Activated CD4-positive, alpha-beta T cell treated with anti-CD3 and anti-CD28 coated beads for 24 hours (primary cell): ENCODE data around the gene SCAMP1.
"Not testable (repeated sequence)": the region's sequence is repeated elsewhere in the genome, so short reads cannot be mapped to it uniquely, and the experiment has no call there.

Experiments
- DNase-seq, 2 donors: peaks; one replicate each; pipeline ENCODE4 v3.0.0-alpha.2; 2020; ENCODE audit warnings: low read depth in 2 of 2

The SCAMP1 gene

DNA sequence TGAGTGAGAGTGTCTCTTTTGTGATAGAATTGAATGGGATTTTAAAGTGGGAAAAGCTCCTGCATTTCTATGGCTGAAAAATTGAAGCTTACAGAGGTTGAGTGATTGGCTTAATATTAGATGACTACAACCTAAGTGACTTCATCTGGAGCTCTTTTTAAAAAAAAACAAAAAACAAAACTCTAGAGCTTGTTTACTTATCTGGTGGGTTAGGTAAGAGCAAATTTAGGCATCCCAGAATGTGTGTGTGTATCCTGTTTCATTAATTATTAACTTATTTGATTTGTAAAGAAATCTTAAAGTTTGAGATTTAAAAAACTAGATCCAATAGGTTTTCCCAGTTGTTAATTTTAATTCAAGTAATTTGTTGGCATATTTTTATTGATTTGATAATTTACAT lies 60.1 kb downstream of the SCAMP1 start:
- DNase-seq = no peak

DNA sequence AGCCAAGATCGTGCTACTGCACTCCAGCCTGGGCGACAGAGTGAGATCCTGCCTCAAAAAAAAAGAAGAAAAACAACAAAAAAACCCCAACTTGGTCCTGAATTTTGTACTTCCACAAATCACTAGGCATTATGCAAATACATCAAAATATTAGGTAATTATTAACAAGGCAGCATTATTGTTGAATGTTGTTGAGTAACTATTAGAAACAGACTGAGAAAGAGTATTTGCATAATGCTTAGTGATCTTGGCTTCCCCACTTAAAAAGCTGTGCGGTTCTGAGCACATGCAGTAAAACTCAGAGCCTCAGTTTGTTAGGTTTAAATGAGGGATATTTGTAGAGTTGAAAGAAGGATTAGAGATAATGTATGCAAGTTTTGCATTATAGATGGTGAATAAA lies 64.2 kb downstream of the SCAMP1 start:
- DNase-seq = no peak

DNA sequence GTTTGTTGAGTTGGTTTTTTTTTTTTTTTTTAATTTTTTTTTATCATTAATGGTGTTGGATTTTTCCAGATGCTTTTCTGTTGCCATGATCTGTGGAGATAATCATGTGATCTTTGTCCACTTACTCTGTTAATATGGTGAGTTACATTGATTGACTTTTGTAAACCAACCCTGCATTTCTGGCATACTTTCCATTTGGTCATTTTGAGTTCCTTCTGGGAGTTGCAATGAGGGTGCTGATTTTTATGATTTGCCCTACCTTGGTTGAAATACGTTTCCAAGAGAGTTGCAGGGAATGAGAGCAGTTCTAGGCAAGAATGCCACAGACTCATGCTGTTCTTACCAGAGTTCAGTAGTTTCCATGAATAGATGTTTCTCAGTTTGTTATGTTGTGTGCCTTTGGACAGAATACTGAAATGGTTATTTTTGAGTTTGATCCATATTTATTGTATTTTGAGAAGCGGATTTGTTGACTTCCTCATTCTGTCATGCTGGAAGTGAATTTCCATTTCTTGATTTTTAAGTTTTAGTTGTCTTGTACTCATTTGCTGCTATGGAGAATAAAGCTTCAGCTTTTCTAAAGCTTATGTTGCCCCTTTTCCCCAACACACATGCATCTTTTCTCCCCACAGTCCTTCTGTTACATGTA lies 69.0 kb downstream of the SCAMP1 start:
- DNase-seq = no peak

DNA sequence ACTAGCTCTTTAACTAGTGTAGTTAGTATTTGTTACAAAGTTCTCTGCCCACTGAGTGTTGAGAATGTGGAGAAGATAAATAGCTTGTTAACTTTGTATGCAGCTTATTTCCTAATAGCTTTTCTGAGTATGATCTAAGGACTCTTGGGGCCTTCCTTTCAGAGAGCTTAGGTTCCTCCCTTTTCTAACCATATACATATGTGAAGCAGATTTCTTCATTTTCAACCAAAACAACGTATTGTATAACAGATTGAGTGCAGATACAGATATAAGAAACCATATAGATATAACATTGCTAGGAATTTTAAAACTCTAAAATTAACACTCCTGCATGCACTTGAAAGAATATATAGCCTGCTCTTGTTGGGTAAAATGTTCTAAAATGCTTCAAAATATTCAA lies 70.4 kb downstream of the SCAMP1 start:
- no peak for DNase-seq

DNA sequence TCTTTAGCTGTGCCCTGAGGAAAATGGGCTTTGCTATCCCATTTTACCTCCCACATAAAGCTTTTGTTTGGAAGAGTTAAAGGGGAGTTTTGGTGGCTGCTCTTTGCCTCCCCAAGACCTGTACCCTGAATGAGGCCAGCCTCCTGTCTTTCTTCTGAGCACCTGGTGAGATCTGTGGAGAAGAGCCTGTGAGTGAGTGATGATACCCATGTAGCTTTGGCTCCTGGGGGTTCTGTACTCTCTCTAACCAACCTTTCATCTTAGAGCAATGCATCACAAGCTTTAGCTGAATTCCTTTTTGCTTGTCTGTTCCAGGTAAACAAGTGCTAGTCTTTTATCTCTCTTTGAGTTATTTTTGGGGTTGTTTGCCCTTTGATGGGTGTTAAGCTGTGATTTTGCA lies 73.6 kb downstream of the SCAMP1 start:
- DNase-seq = no peak

DNA sequence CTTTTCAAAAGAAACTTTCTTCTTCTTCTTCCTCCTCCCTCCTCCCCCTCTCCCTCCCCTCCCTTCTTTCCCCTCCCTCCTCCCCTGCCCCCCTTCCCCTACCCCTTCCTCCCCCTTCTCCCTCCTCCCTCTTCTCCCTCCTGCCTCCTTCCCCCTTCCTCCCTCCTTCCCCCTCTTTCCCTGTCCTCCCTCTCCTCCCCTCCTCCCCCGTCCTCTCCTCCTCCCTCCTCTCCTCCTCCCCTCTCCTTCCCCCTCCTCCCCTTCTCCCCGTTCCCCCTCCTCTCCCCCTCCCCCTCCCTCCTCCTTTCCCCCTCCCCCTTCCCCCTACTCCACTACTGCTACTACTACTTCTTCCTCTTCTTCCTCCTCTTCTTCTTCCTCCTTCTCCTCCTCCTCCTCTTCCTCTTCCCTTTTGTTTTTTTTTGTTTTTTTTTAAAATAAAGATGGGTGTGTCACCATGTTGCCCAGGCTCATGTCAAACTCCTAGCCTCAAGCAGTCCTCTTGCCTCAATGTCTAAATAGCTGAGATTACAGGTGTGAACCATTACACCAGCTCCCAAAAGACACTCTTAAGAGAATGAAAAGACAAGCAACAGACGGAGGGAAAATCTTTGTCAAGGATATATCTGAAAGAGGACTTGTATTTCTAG lies 87.5 kb downstream of the SCAMP1 start:
- DNase-seq = no peak

DNA sequence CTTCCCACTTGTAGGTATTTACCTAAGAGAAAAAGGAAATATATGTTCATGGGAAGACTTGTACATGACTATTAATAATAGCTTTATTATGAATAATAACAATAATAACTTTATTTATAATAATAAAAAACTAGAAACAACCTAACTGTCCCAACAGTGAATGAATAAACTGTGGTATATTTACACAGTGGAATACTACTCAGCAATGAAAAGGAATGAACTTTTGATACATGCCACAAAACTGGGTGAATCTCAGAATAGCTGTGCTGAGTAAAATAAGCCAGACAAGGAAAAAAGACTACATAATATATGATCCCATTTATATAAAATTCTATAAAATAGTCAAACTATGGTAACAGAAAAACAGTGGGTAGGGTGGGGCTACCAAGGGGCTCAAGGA lies 88.7 kb downstream of the SCAMP1 start:
- no peak for DNase-seq

DNA sequence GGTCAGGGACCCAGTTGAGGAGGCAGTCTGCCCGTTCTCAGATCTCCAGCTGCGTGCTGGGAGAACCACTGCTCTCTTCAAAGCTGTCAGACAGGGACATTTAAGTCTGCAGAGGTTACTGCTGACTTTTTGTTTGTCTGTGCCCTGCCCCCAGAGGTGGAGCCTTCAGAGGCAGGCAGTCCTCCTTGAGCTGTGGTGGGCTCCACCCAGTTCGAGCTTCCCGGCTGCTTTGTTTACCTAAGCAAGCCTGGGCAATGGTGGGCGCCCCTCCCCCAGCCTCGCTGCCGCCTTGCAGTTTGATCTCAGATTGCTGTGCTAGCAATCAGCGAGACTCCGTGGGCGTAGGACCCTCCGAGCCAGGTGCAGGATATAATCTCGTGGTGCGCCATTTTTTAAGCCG lies 97.1 kb downstream of the SCAMP1 start:
- DNase-seq = not testable (repeated sequence)

DNA sequence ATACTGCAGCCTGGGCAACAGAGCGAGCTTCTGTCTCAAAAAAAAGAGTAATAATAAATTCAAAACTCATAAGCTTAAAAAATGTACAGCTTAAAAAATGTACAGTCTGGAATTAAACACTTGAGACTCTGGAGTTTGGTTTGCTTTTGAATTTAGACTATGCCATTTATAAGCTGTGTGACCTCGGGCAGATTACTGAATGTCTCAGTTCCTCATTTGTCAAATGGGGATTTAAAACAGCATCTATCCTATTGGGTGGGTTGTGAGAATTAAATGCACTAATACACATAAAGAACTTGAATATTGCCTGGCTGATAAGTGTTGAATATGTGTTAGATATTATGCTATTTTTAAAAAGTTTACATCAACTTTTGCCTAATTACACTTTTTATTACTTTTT lies 98.4 kb downstream of the SCAMP1 start:
- DNase-seq = no peak

DNA sequence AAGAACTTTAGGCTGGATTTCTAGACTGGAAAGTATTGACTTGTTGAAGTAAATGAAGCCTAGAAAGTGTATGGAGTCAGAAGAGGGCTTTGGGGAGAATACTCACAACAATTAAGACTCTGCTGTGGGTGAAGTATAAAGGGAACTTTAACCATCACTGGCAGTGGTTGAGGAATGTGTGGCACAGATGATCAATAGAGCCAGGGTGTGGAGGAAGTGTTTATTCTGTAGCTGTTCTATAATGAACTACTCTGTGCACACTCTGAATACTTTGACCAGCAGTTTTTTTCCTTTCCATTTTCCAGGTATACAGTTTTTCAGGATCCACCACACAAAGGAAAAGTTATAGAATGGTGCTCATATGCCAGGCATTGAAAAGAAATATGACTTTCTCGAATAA lies 106.7 kb downstream of the SCAMP1 start:
- no peak for DNase-seq

DNA sequence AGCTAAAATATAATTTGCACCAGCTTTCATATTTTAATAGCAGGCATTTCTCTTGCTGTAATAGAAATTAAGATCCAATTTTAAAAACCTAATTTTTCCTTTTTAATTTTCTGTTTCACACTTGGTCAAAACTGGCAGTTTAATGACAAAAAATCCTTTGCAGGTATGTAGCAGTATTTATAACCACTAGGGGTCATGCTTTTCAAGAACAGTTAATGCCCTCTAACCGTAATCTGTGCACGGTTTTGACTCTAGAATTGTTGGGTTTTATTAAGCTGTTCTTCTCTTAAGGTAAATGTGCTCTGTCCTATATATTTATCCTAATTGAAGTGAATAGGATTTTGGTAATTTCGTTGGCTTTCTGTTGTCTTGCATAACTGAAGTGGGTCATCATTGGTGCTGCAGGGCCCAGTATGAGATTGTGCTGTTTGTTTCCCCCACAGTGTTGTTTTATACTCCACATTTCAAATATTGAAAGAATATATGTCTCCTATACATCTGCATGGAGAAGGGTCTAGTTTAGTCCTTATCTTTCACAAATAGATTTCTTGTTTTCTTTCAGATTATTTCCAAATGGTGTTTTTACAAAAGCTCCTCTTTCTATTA lies 107.4 kb downstream of the SCAMP1 start:
- DNase-seq = no peak

DNA sequence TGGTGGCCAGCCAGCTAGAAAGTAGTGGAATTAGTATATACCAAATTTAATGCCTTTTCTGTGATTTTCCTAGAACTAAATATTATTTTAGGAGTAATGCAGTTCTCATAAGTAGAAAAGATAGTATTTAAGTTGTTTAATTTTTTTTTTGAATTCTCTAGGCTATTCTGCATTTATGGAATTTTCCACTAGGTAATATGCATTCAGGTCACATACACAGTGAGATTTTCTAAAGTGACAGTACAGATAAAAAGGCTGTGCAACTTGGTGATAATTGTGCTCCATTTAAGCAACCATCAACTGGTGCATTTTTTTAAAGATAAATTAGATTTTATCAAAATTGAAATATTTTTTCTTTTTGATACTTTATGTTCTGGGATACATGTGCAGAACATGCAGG lies 111.5 kb downstream of the SCAMP1 start:
- DNase-seq = no peak

DNA sequence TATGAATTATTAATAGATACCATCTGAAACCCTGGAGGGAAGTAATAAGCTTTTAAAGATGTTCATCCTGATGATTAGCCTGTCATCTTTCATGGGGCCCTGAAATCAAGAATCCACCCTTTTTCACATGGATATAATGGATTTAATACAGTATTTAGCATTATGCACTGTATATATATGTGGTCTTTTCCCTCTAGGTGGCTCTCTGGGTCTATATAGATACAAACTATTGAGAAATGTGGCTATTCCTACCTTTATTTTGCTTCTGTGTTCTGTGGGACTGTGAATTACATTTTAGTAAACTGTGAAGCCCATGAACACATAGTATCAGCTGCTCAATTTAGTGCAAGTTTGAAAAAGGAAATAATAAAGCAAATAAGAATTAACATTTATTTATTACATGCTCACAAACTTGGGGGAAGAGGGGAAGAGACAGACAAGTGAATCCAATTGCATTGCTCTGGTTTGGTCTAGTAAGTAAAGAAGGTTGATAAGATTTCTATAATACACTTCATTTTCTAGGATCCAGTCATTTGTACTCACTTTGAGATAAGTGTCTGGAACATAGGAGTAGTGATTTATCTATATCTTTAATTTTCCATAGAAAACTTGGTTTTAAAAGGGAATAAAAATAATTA lies 112.2 kb downstream of the SCAMP1 start:
- no peak for DNase-seq

DNA sequence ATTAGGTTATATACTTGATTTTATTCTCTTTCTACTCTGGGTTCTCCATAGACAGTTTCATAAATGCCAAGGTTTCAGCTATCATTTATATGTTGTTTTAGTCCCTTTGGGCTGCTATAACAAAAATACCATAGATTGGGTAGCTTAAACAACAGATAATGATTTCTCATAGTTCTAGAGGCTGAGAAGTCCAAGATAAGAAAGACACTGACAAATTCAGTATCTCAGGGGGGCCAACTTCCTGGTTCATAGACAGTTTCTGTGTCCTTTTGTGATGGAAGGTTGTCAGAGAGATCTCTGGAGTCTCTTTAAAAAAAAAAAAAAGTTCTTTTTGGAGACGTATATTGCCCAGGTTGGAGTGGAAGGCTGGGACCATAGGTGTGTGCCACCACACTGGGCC lies 113.3 kb downstream of the SCAMP1 start:
- no peak for DNase-seq

DNA sequence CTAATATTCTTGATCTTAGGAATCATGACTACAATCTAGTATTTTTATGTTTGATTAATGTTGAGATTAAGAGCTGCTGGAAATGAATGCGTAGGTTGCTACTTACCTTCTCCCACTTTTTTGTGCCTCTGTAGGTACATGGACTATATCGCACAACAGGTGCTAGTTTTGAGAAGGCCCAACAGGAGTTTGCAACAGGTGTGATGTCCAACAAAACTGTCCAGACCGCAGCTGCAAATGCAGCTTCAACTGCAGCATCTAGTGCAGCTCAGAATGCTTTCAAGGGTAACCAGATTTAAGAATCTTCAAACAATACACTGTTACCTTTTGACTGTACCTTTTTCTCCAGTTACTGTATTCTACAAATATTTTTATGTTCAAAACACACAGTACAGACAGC lies 115.0 kb downstream of the SCAMP1 start:
- no peak for DNase-seq

DNA sequence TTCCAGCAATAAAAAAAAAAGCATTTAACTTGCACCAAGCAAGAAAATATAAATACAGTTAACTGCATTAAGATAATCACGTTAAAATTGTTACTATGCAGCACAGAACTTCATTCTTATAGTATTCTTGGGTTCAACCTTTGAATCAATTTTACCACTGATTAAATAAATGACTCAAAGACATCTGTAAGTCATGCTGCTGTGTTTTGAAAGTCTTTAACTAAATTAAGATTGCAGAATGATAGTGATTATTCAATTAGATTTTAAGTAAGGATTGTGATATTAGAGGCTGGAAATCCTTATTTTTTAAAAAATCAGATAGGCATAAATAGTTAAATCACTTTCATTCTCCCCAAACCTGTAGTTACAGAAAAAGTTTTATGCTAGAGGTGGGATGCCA lies 116.4 kb downstream of the SCAMP1 start:
- no peak for DNase-seq

DNA sequence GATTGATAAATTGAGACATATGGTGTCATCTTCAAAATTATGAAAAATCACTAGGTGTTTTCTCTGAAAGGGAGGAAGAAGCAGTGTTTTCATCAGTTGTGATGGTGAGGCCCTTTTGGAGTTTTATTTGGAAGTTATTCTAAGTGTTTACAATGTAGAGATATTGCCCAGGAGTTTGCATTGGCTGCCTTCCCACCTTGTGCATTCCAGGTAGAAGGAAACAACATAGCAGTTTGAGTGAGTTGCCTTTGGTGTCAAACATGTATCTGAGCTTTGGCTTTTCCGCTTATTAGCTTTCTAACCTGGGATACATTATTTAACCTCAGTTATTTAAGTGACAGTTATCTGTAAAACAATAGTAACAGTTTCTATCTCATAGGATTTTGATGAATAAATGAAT lies 122.5 kb downstream of the SCAMP1 start:
- DNase-seq = no peak

DNA sequence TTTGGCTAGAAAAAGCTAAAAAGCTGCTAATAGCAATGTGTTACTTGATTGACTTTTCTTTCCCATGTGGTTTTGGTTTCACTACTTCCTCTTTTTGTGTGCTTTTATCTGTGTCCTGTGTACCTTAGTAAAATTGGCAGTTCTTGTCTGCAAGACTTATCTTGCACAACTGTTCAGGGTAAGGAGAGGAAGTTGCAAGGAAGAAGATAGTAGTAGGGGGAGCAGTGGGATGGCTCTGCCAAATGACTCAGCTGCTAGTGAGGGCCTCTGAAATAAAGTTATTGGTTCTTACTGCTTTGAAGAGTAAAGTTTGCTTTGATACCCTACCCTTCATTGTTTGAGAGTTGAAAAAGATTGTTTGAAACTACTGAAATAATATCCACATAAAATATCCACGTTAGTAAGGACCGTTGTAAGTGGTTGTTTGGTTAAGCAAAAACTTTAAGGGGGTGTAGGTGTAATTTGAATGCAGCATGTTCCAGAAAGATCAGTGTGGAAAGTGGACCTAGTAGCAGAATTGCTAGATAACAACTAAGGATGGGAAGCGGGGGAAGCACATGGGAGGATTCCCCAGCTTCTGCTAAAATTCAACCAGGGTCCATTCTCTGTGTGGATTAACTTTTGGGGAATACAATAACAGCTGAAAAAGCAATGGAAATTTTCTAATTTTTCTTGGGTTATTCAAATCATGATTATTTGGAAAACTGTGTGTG lies 123.5 kb downstream of the SCAMP1 start:
- no peak for DNase-seq

DNA sequence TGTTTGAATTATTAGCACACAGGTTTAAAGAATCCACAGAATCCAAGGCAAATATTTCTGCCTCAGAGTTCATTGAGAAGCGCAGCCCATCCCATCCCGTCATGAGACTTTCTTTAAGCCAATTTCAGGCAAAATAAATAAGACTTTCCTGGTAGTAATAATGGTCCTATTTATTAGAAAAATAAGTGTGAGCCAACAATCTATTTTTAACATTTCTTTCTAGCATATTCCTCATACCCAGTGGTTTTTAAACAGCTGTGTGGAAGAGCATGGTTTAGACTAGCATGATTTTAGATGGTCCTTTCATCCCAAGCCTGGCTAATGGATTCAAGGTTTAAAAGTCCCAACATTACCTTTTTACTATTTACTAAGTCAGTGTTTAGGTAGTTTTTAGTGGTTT lies 125.8 kb downstream of the SCAMP1 start:
- DNase-seq = no peak

DNA sequence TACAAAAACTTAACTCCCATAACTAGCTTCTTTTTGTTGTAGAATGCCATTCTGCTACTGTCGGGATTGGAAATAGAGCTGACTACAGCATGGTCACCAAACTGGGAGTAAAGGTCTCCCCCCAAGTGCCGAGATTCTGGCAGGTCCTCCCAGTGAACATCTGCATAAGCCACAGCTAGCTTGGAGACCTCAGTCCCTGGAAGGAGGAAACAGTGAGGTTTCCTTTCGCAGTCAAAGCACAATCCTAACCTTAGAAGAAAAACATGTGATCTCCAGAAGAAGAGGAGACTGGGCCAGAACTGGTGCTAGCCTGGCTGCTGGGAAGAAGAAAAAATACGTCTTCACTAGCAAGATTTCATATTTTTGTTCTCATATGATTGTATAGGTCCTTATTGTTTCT lies 127.4 kb downstream of the SCAMP1 start:
- no peak for DNase-seq

DNA sequence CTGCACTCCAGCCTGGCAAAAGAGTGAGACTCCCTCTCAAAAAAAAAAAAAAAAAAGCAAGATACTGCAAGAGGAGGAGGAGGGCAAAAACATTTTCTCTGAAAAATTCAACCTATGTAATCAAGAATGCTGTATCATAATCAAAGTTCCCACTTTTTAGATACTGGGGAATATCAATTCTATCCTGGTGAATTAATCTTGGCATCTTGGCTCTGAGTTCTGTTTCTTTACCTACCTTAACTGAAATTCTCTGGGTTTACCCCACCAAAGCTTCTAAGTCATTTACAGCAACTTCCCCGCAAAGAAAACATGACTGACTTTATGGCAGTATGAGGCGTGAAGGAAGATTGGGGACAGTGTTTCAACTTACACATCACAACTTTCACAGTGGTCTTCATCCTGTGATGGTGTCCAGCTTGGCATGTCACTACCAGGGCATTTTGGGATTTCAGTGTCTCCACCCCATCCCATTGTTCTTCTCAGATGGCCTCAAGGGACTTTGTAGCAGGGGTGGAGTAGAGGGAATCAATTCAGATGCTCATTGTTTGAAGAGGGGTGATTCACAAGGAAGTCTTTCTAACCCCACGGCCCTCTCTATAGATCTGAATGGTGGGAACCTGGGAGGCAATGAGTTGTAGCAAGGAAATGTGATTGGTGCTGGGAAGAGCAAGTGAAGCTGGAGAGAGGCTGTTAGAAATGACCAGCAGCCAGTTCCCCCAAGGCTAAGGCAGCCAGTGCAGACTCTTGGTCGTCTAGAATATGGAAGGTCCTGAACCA lies 130.5 kb downstream of the SCAMP1 start:
- DNase-seq = no peak

DNA sequence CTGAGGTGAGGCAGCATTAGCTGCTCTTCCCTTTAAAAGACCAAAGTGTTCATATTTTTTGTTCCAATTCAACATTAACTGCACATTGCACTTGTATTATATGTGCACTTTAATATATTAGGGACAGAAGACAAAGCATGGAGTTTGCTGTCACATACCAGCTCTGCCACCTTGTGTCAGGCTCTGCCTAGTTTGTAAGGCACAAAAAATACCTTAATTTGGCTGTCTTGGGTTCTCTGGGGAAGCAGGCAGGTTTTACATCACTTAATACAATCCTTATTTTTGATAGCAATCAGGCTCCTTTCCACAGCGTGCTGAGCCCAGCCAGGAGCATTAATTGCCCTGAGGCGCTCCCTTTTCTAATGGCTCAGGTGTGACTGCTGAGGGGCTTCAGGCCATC lies 131.8 kb downstream of the SCAMP1 start:
- no peak for DNase-seq
